ENCODE data around the gene KIAA0319L.

- TF ChIP-seq CTCF (IDR thresholded peaks at IDR 0.05; ENCODE audit: low read depth, low read length, poor library complexity, severe bottlenecking) = no peak
- no peak for TF ChIP-seq EZH2phosphoT487 (IDR thresholded peaks at IDR 0.05; ENCODE audit: borderline replicate concordance, low read length)
Observed at GRCh38 chr1:35574125-35574654, 17.0 kb upstream of the KIAA0319L start.

All from DOHH2 (cell line).